Keratinocyte (primary cell): Measurements from ENCODE around the gene FAM83D.

ENCODE experiments used
- CTCF ChIP-seq, 3 experiments: IDR thresholded peaks in 1 of 3; conservative IDR thresholded peaks in 1 of 3; optimal IDR thresholded peaks in 1 of 3; 2 replicates in 2 of 3; 3 replicates in 1 of 3; pipeline versions ENCODE3 to v1.5.1; 2011; ENCODE audit warnings: low read length in 3 of 3, mild to moderate bottlenecking in 3 of 3, moderate library complexity in 2 of 3, control low read depth in 1 of 3, inconsistent platforms in 1 of 3; ENCODE audit not compliant: insufficient read depth in 2 of 3; ENCODE audit errors: extremely low read depth in 1 of 3
- EZH2 ChIP-seq: IDR thresholded peaks from one replicate; pipeline ENCODE4 v1.6.1; 2012; ENCODE audit warnings: inconsistent platforms, mild to moderate bottlenecking, low read length, moderate library complexity

GRCh38 chr20:38917657-38918056 is 8.6 kb upstream of the FAM83D start:
- TF ChIP-seq EZH2: no peak
- TF ChIP-seq CTCF (optimal IDR thresholded peaks at IDR 0.05 in 1 of 3, IDR thresholded peaks at IDR 0.05 in 1 of 3, conservative IDR thresholded peaks at IDR 0.05 in 1 of 3; ENCODE audit: extremely low read depth in 1 of 3, insufficient read depth in 2 of 3, low read length in 3 of 3): no peak
